ENCODE measurements around the gene CPNE4. TPM values are rescaled to one million over a fixed set of nuclear protein-coding genes. Genes with fewer than 3 reads are reported as not detected.

The CPNE4 gene
- total and polyA plus RNA-seq, 10 donors = 0.03 to 3.1 (median 0.91) TPM; not detected in 2

DNA sequence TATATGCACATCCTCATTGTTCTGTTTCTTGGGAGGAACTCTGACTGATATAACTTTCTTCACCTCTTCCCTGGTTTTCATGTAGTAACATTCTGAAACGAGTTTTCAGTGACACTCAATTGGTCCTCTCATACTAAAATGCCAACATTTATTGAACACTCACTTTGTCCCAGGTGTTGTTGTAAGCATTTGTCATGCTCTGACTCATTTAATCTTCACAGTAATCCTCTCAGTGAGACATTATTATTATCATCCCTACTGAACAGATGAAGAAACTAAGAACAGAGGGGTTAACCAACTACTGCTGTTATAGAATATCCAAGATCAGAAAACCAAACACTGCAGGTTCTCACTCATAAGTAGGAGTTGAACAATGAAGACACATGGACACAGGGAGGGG lies 437.9 kb downstream of the CPNE4 start:
- no peaks in the 10 kb centered on the region for H3K36me3 ChIP-seq
- WGBS, 5 donors = 53 to 87% (median 75%) methylated on average over 1 of the region's 1 CpG
- no peak for TF ChIP-seq POLR2A (IDR thresholded peaks at IDR 0.05)
- TF ChIP-seq, protein P1, sequence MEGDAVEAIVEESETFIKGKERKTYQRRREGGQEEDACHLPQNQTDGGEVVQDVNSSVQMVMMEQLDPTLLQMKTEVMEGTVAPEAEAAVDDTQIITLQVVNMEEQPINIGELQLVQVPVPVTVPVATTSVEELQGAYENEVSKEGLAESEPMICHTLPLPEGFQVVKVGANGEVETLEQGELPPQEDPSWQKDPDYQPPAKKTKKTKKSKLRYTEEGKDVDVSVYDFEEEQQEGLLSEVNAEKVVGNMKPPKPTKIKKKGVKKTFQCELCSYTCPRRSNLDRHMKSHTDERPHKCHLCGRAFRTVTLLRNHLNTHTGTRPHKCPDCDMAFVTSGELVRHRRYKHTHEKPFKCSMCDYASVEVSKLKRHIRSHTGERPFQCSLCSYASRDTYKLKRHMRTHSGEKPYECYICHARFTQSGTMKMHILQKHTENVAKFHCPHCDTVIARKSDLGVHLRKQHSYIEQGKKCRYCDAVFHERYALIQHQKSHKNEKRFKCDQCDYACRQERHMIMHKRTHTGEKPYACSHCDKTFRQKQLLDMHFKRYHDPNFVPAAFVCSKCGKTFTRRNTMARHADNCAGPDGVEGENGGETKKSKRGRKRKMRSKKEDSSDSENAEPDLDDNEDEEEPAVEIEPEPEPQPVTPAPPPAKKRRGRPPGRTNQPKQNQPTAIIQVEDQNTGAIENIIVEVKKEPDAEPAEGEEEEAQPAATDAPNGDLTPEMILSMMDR (IDR thresholded peaks at IDR 0.05 in 8 of 11, conservative IDR thresholded peaks at IDR 0.05 in 3 of 11) = no peak
- TF ChIP-seq POLR2AphosphoS5 (IDR thresholded peaks at IDR 0.05) = no peak

DNA sequence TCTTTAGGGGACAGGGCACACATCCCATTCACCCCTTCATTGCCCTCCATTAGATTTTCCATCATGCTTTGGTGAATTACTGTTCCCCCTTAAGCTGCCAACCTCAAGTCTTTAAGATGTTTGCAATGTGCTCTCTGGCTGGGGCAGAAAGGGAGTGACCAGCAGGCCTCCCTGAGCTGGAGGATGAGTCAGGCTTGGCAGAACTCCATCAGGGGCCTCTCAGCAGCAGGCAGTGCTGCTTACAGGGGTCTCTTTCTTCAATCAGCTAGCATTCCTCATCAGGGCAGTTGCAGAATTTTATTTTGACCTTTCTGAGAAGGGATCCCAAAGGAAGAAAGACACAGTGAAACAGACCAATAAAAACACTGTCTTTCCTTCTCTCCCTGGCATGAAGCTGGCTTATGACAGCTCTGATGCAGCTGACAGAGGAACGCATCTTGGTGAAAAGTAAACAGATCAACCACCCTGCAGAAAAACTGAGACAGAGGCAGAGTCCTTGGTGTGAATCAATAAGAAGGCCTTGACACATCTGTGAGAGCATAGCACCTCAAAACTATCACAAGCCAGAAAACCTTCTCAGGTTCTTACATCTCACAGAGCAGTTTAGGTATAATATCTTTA lies 443.3 kb downstream of the CPNE4 start:
- H3K4me3 ChIP-seq = no peak overlapping the region
- intact Hi-C loops (cut with DNase I; ENCODE audit: low total_unique reads) = no loop called here
- H3K4me1 ChIP-seq = no peaks in the 10 kb centered on the region
- no peak overlapping the region for H3K27ac ChIP-seq
- no peaks in the 10 kb centered on the region for H3K36me3 ChIP-seq
- WGBS, 5 donors = 69 to 89% (median 73%) methylated on average over 1 of the region's 1 CpG
- TF ChIP-seq, protein P1 (IDR thresholded peaks at IDR 0.05 in 8 of 11, conservative IDR thresholded peaks at IDR 0.05 in 3 of 11) = no peak
- TF ChIP-seq POLR2A (IDR thresholded peaks at IDR 0.05) = no peak
- no peak for TF ChIP-seq POLR2AphosphoS5 (IDR thresholded peaks at IDR 0.05)
- no peak for DNase-seq
- no peaks in the 10 kb centered on the region for H3K27me3 ChIP-seq (replicated peaks in 1 of 7)
- H3K9me3 ChIP-seq = no peaks in the 10 kb centered on the region

More for the DNA sequence above, 437.9 kb downstream of the CPNE4 start:
- H3K4me1 ChIP-seq = no peaks in the 10 kb centered on the region
- no peak overlapping the region for H3K4me3 ChIP-seq
- no peaks in the 10 kb centered on the region for H3K27me3 ChIP-seq (replicated peaks in 1 of 7)
- intact Hi-C loops (cut with DNase I; ENCODE audit: low total_unique reads) = no loop called here
- DNase-seq = no peak
- no peak overlapping the region for H3K27ac ChIP-seq
- no peaks in the 10 kb centered on the region for H3K9me3 ChIP-seq

DNA sequence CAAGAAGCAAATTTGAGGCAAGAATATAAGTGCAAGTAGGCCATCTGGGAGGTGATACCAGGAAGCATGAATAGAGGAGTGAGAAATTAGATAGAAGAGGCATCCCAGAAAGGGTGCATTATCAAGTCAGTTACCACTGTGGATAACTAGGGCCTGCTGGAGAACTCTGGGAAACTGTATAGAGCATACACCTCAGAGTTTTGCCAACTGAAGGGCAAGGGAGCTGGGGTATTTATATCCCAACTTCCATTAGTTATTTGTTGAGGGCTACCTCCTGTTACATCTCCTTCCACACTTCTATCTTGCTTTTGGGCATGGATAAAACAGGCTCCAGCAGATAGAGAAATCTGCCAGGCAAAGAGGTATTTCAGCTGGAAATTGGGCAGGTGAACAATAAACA lies 448.5 kb downstream of the CPNE4 start:
- no peaks in the 10 kb centered on the region for H3K9me3 ChIP-seq
- intact Hi-C loops (cut with DNase I; ENCODE audit: low total_unique reads) = no loop called here
- TF ChIP-seq POLR2AphosphoS5 (IDR thresholded peaks at IDR 0.05) (no peak), POLR2A (IDR thresholded peaks at IDR 0.05) (no peak)
- TF ChIP-seq, protein P1 (IDR thresholded peaks at IDR 0.05 in 8 of 11, conservative IDR thresholded peaks at IDR 0.05 in 3 of 11) = no peak
- no peaks in the 10 kb centered on the region for H3K27me3 ChIP-seq (replicated peaks in 1 of 7)
- no peak for DNase-seq
- H3K36me3 ChIP-seq = no peaks in the 10 kb centered on the region
- no peak overlapping the region for H3K4me3 ChIP-seq
- no peak overlapping the region for H3K27ac ChIP-seq
- no peaks in the 10 kb centered on the region for H3K4me1 ChIP-seq

DNA sequence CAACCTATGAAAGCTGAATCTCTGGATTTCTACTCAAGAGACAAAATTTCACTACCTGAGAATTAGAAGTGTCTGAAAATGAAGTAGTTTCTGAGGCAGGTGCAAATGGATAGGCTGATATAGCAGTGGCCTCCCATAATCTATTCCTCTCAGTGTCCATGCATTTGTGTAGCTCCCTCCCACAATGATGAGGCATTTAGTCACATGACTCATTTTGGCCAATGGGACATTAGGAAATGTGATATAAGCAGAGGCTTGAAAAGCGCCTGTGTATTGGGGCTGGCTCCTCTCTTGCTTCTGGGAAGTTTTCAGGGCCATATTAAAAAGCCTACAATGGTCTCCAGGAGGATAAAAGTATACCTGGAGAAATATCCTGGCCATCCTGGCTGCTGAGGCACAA lies 452.4 kb downstream of the CPNE4 start:
- DNase-seq = no peak
- H3K27me3 ChIP-seq (replicated peaks in 1 of 7) = no peaks in the 10 kb centered on the region
- no peaks in the 10 kb centered on the region for H3K9me3 ChIP-seq
- H3K4me3 ChIP-seq = no peak overlapping the region
- TF ChIP-seq, protein P1 (IDR thresholded peaks at IDR 0.05 in 8 of 11, conservative IDR thresholded peaks at IDR 0.05 in 3 of 11) = no peak
- TF ChIP-seq POLR2AphosphoS5 (IDR thresholded peaks at IDR 0.05) (no peak), POLR2A (IDR thresholded peaks at IDR 0.05) (no peak)
- no peaks in the 10 kb centered on the region for H3K36me3 ChIP-seq
- no peak overlapping the region for H3K27ac ChIP-seq
- 89 to 100% (median 94%) methylated on average over 1 of the region's 1 CpG for WGBS, 5 donors
- H3K4me1 ChIP-seq = no peaks in the 10 kb centered on the region
- intact Hi-C loops (cut with DNase I; ENCODE audit: low total_unique reads) = no loop called here
